Heart left ventricle (tissue), 16 donors: ENCODE measurements around the gene SLC26A1. TPM values are rescaled to one million over a fixed set of nuclear protein-coding genes. Genes with fewer than 3 reads are reported as not detected.

ENCODE experiments used
- ATAC-seq, 4 donors: fragments of 200-7000 bp; cut with Tn5 transposase; one replicate each; pipeline ENCODE4 v1.9.1; 2020 to 2022; ENCODE audit warnings: moderate library complexity in 4 of 4, mild to moderate bottlenecking in 3 of 4, moderate number of reproducible peaks in 1 of 4
- DNase-seq, 5 donors: peaks; one replicate each; pipeline ENCODE4 v3.0.0-alpha.2; 2020
- H3K27ac ChIP-seq, 12 donors: fragments of 200-600 bp; sonication (generic) in 4 of 12; one replicate each; pipeline versions ENCODE4 v1.5.0 to v1.8.0; 2016 to 2022; ENCODE audit warnings: mild to moderate bottlenecking in 2 of 12
- H3K27me3 ChIP-seq, 9 donors: fragments of 200-600 bp; sonication (generic) in 2 of 9; one replicate each; pipeline versions ENCODE4 v1.5.1 to v1.8.0; 2016 to 2022; ENCODE audit warnings: mild to moderate bottlenecking in 3 of 9
- H3K36me3 ChIP-seq, 9 donors: fragments of 200-600 bp; sonication (generic) in 2 of 9; one replicate each; pipeline versions ENCODE4 v1.5.0 to v1.8.0; 2018 to 2022; ENCODE audit warnings: mild to moderate bottlenecking in 2 of 9
- H3K4me1 ChIP-seq, 12 donors: fragments of 200-600 bp; sonication (generic) in 4 of 12; one replicate each; pipeline versions ENCODE4 v1.5.0 to v1.8.0; 2016 to 2022; ENCODE audit warnings: mild to moderate bottlenecking in 3 of 12
- H3K4me3 ChIP-seq, 12 donors: fragments of 200-600 bp; sonication (generic) in 4 of 12; one replicate each; pipeline versions ENCODE4 v1.5.0 to v1.8.0; 2017 to 2022; ENCODE audit warnings: mild to moderate bottlenecking in 9 of 12, moderate library complexity in 4 of 12
- H3K9me3 ChIP-seq, 12 donors: fragments of 200-600 bp; sonication (generic) in 4 of 12; one replicate each; pipeline versions ENCODE4 v1.5.0 to v1.8.0; 2016 to 2022; ENCODE audit warnings: mild to moderate bottlenecking in 1 of 12
- POLR2A ChIP-seq, 2 donors: fragments of 450-650 bp; IDR thresholded peaks; one replicate each; pipeline ENCODE4 v1.6.1; 2017; ENCODE audit warnings: antibody characterized with exemption in 2 of 2, mild to moderate bottlenecking in 2 of 2, moderate library complexity in 2 of 2
- WGBS, 4 donors: extraction: QIAGEN DNeasy Blood & Tissue Kit in 2 of 4; methylation state at CpG; one replicate each; pipeline versions ENCODE4 v1.1.5 to v1.1.7; 2013 to 2018; 5-methylcytosine and 5-hydroxymethylcytosine counted together
- intact Hi-C, 10 donors: fragments of 100-400 bp; cut with DNase I; formaldehyde crosslinking; loops; one replicate each; pipeline versions ENCODE4 v1.11.1 to v1.14.2; 2022
- polyA plus RNA-seq, 2 donors: library from polyadenylated mRNA; stranded (reverse); fragments of 200-250 nt; gene quantifications; one replicate each; pipeline ENCODE4 v1.2.3, GENCODE V29; 2013
- total RNA-seq, 9 donors: library from RNA; depleted of rRNA in 2 of 9; stranded (reverse); fragments of >200 nt in 2 of 9; fragmentation: NEBNext Ultra II Directional in 3 of 9; extraction: Animal tissue kit (Norgen Biotek cat#: 25700) in 3 of 9; gene quantifications; one replicate each; pipeline versions ENCODE4 v1.1.0 to v1.2.4, GENCODE V29; 2016 to 2023
- TF ChIP-seq, protein P1 (sequence below), 12 donors: fragments of 200-600 bp; sonication (generic) in 4 of 12; IDR thresholded peaks; one replicate each; pipeline versions ENCODE4 v1.5.0 to v1.8.0; 2018 to 2022; ENCODE audit warnings: antibody characterized with exemption in 12 of 12, mild to moderate bottlenecking in 5 of 12
- donor health status: ischemic (EF 13 %, LVEDD 7.1; RV severe dilation, severe dysfunction).
- donor health status: healthy with polysubstance abuse.
- donor health status: DM: no; HTN: yes; CAD: no.
- donor health status: DM: no; HTN: no; CAD: no.
- donor health status: ischemic (EF 25% LVEDD 6.9; RV normal size, moderate dysfunction).
- donor health status: ischemic (EF 25% LVEDD 5.7; RV mildly dilated, moderate dysfunction).
- donor health status: healthy.
- donor health status: DM: yes; HTN: yes; CAD: no.
- donor health status: ischemic (EF 35%, LVEDD 5.7; RV mildly dilated, moderate dysfunction).
- donor health status: nonischemic (EF 11% LVEDD 7.7; RV severe dilation, severe dysfunction).
- donor health status: DM: yes; HTN: yes; CAD: no.
- donor health status: PGD.
- donor health status: ischemic (EF 29% LVEDD 5.4; RV normal size, mild dysfunction).
- donor health status: nonischemic (EF 23%, LVEDD 6.1; RV moderate dilation, normal function).

The SLC26A1 gene
- total and polyA plus RNA-seq, 11 donors = 0.03 to 0.27 (median 0.25) TPM; not detected in 5

DNA sequence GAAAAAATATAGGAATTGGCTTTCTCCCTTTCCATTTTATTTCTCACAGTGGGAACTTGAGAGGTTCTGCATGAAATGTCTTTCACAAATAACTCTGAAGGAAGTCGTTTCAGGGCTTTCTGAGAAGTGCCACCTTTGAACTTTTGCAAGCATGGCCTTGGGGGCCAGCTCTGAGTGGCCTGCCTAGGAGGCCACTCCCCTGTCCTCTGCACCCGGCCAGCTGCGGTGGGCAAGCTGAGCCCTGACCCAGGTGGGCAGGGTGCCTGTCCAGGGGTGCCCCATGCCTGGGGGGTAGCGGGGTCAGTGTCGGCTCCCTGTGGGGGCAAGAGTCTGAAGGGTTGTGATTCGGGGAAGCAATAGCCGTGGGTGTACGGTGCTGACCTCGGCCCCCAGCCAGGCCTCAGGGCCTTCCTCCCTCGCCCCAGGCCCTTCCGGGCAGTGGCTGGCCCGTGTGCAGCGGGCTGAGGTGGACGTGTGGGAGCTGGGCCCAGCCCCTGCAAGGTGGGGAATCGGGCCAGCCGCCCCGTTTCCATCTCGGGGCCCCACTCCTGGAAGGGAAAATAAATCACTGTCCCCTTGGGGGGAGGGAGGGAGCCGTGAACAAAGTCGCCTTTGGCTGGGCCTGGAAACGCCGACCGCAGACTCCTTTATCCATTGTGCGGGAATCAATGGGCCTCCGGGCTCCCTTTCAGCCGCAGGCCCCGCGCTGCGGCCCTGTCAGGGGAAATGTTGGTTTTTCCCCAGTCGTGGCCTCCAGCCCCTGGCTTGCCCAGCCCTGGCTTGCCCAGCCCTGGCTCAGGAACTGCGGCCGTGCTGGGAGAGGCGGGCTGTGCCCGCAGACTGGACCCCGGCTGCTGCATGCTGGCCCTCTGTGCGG lies 21.3 kb upstream of the SLC26A1 start:
- 77 to 91% (median 88%) methylated on average over 18 to 36 of the region's 36 CpGs for WGBS, 4 donors
- no peak for ATAC-seq
- TF ChIP-seq POLR2A (IDR thresholded peaks at IDR 0.05) = no peak
- TF ChIP-seq, protein P1, sequence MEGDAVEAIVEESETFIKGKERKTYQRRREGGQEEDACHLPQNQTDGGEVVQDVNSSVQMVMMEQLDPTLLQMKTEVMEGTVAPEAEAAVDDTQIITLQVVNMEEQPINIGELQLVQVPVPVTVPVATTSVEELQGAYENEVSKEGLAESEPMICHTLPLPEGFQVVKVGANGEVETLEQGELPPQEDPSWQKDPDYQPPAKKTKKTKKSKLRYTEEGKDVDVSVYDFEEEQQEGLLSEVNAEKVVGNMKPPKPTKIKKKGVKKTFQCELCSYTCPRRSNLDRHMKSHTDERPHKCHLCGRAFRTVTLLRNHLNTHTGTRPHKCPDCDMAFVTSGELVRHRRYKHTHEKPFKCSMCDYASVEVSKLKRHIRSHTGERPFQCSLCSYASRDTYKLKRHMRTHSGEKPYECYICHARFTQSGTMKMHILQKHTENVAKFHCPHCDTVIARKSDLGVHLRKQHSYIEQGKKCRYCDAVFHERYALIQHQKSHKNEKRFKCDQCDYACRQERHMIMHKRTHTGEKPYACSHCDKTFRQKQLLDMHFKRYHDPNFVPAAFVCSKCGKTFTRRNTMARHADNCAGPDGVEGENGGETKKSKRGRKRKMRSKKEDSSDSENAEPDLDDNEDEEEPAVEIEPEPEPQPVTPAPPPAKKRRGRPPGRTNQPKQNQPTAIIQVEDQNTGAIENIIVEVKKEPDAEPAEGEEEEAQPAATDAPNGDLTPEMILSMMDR (IDR thresholded peaks at IDR 0.05) = no peak
- H3K27ac ChIP-seq = no peak overlapping the region
- H3K4me3 ChIP-seq = no peak overlapping the region
- intact Hi-C loops = no loop called here
- H3K36me3 ChIP-seq = no peaks in the 10 kb centered on the region
- H3K27me3 ChIP-seq = peaks cover 0 to 6% (median 0%) of the 10 kb centered on the region in 9 donors
- H3K9me3 ChIP-seq = no peaks in the 10 kb centered on the region
- peaks cover 0 to 22% (median 16%) of the 10 kb centered on the region in 12 donors for H3K4me1 ChIP-seq
- no peak for DNase-seq

DNA sequence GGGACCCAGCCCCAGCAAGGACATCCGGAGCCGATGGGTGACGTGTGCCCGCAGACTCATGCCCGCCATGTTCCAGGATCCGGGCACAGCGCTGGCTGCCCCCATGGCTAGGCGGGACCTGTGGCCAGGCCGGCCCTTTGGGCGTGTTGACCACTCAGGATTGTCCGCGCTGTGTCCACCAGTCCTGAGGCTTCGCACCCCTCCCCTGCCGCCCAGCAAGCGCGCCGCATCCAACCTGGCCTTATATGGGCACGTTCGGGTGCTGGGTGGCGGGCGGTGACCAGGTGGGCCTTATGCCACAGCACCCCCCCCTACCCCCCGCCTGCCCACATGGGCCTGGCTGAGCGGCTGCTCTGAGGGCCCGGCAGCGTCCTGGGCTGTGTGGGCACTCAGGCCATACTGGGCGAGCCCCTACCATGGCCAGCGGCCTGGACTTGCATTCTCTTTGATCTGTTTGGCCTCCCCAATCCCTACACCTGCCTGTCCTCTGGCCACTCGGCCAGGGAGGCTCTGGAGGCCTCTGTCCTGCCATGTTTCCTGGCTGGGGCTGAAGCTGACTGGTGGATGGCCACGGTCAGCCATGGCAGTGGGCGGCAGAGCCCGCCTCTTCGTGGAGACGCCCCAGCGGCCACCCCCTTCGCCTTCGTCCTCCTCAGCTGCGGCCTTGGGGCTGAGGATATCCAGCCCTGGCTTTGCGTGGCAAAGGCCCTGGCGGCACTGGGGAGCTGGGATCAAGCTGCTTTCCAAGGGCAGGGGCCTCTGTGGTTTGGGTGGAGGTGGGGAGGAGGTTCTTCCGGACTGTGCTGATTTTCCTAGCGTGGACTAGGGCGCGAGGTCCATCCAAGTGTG lies 20.2 kb upstream of the SLC26A1 start:
- WGBS, 4 donors = 94 to 97% (median 96%) methylated on average over 34 to 43 of the region's 43 CpGs
- DNase-seq (no peak), ATAC-seq (no peak)
- Histone ChIP-seq H3K4me1 (peaks cover 0 to 31% (median 22%) of the 10 kb centered on the region in 12 donors), H3K27ac (no peak overlapping the region), H3K27me3 (peaks cover 0 to 13% (median under 1%) of the 10 kb centered on the region in 9 donors), H3K36me3 (no peaks in the 10 kb centered on the region), H3K9me3 (no peaks in the 10 kb centered on the region), H3K4me3 (no peak overlapping the region)
- intact Hi-C loops = no loop called here
- TF ChIP-seq POLR2A (IDR thresholded peaks at IDR 0.05) = no peak
- TF ChIP-seq, protein P1 (IDR thresholded peaks at IDR 0.05) = no peak

DNA sequence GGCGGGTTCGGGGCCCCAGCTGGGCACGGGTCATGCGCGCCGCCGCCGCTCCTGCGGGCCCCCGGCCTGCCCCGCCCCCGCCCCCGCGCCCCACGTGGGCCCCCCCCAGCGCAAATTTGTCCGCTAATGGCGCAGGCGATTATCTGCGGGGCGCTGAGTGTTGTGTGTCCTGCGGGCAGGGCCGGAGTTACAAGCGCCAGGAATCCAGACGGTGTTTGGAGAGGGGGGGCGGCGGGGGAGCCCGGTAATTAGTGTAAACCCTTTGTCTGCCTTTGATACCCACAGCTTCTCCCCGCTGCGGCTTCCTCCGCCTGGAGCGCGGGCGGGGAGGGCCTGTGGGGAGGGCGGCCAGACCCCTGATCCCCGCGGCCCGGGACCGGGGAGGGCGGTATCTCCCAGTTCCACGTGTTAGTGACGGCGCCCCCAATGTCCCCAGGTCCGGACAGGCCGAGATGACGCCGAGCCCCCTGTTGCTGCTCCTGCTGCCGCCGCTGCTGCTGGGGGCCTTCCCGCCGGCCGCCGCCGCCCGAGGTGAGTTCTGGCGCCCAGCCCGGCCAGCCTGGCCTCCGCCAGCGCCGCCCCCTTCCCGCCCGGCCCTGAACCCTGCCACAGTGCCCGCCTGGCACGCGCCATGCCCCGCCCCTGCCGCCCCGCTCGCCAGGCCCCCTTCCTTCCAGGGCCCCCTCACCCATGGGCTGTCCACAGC lies 19.0 kb upstream of the SLC26A1 start:
- intact Hi-C loops = no loop called here
- H3K27me3 ChIP-seq = peaks cover 0 to 21% (median 8%) of the 10 kb centered on the region in 9 donors
- H3K4me3 ChIP-seq = peak overlapping the region; percentile 17 to 70 (median 51)
- no peaks in the 10 kb centered on the region for H3K9me3 ChIP-seq
- H3K4me1 ChIP-seq = peaks cover 0 to 31% (median 22%) of the 10 kb centered on the region in 12 donors
- no peak for TF ChIP-seq POLR2A (IDR thresholded peaks at IDR 0.05)
- TF ChIP-seq, protein P1 (IDR thresholded peaks at IDR 0.05) = no peak
- 2 to 9% (median 6%) methylated on average over 27 to 69 of the region's 69 CpGs for WGBS, 4 donors
- H3K36me3 ChIP-seq = no peaks in the 10 kb centered on the region
- peak overlapping the region in 1 of 12 donors; percentile 26 for H3K27ac ChIP-seq
- no peak for ATAC-seq
- DNase-seq = peak in 1 of 5 donors; percentile 54
